Neural cell (in vitro differentiated cells): ENCODE data around the gene SAE1. TPM values are rescaled to one million over a fixed set of nuclear protein-coding genes. Genes with fewer than 3 reads are reported as not detected.

Source experiments
- H2AFZ ChIP-seq: fragments of 200-600, 300-800 bp; sonication (generic), shearing (Covaris generic); 2 replicates; pipeline ENCODE4 v1.6.0; 2014; ENCODE audit warnings: low read depth, mild to moderate bottlenecking, antibody characterized with exemption, low read length, moderate library complexity
- H3F3A ChIP-seq: fragments of 200-600 bp; shearing (Covaris generic); 2 replicates; pipeline ENCODE4 v1.6.1; 2016; ENCODE audit warnings: mild to moderate bottlenecking, moderate library complexity, mixed read lengths, antibody characterized with exemption, low read length; ENCODE audit not compliant: insufficient read depth, poor library complexity, severe bottlenecking
- H3K27ac ChIP-seq: fragments of 200-600, 300-800 bp; sonication (generic), shearing (Covaris generic); 2 replicates; pipeline ENCODE4 v1.5.1; 2014; ENCODE audit warnings: mild to moderate bottlenecking, low read length, moderate library complexity
- H3K27me3 ChIP-seq: fragments of 300-800, 200-600 bp; sonication (generic), shearing (Covaris generic); 2 replicates; pipeline ENCODE4 v1.6.0; 2014; ENCODE audit warnings: mild to moderate bottlenecking, low read depth, low read length, moderate library complexity; ENCODE audit not compliant: insufficient read depth
- H3K36me3 ChIP-seq: fragments of 300-800, 200-600 bp; sonication (generic), shearing (Covaris generic); 2 replicates; pipeline ENCODE4 v1.5.1; 2014; ENCODE audit warnings: mild to moderate bottlenecking, antibody characterized with exemption, low read length, moderate library complexity; ENCODE audit not compliant: insufficient read depth
- H3K4me2 ChIP-seq: fragments of 300-800, 200-600 bp; sonication (generic), shearing (Covaris generic); 2 replicates; pipeline ENCODE4 v1.6.0; 2014; ENCODE audit warnings: mild to moderate bottlenecking, low read length
- H3K4me3 ChIP-seq: fragments of 300-800, 200-600 bp; sonication (generic), shearing (Covaris generic); 2 replicates; pipeline ENCODE4 v1.5.1; 2014; ENCODE audit warnings: mild to moderate bottlenecking, low read length, moderate library complexity
- H3K79me2 ChIP-seq: fragments of 200-600 bp; shearing (Covaris generic); replicated peaks from 2 replicates; pipeline ENCODE4 v1.6.0; 2014; ENCODE audit warnings: mild to moderate bottlenecking, low read length, moderate library complexity; ENCODE audit not compliant: insufficient read depth
- H3K9ac ChIP-seq: fragments of 300-800, 200-600 bp; sonication (generic), shearing (Covaris generic); 2 replicates; pipeline ENCODE4 v1.6.1; 2016; ENCODE audit warnings: mild to moderate bottlenecking, low read length, mixed read lengths
- H3K9me2 ChIP-seq: fragments of 200-600 bp; shearing (Covaris generic); 2 replicates; pipeline ENCODE4 v1.6.1; 2016; ENCODE audit warnings: mild to moderate bottlenecking, low read length, mixed read lengths; ENCODE audit not compliant: insufficient read depth
- H3K9me3 ChIP-seq: fragments of 200-600, 300-800 bp; sonication (generic), shearing (Covaris generic); 2 replicates; pipeline ENCODE4 v1.6.1; 2016; ENCODE audit warnings: mild to moderate bottlenecking, mixed run types, low read length, moderate library complexity, mixed read lengths
- H4K20me1 ChIP-seq: fragments of 200-600 bp; shearing (Covaris generic); 2 replicates; pipeline ENCODE4 v1.6.1; 2016; ENCODE audit warnings: mild to moderate bottlenecking, mixed run types; ENCODE audit not compliant: insufficient read depth
- CTCF ChIP-seq: fragments of 450-650 bp; IDR thresholded peaks from 2 replicates; pipeline ENCODE4 v1.5.1; 2014; ENCODE audit warnings: antibody characterized with exemption, mild to moderate bottlenecking, moderate library complexity; ENCODE audit not compliant: poor library complexity, severe bottlenecking
- EP300 ChIP-seq: fragments of 450-650 bp; conservative IDR thresholded peaks from 2 replicates; pipeline ENCODE4 v1.6.1; 2014; ENCODE audit warnings: antibody characterized with exemption, mild to moderate bottlenecking, moderate library complexity; ENCODE audit not compliant: poor library complexity, severe bottlenecking
- EZH2 ChIP-seq: fragments of 200-600, 300-800 bp; shearing (Covaris generic), sonication (generic); IDR thresholded peaks from 2 replicates; pipeline ENCODE4 v1.6.1; 2014; ENCODE audit warnings: antibody characterized with exemption, low read length, borderline replicate concordance, mild to moderate bottlenecking; ENCODE audit not compliant: insufficient read depth, poor library complexity, severe bottlenecking
- MXI1 ChIP-seq: fragments of 450-650 bp; conservative IDR thresholded peaks from 2 replicates; pipeline ENCODE4 v1.6.1; 2014; ENCODE audit warnings: antibody characterized with exemption, mild to moderate bottlenecking; ENCODE audit not compliant: poor library complexity, severe bottlenecking
- POLR2AphosphoS5 ChIP-seq: IDR thresholded peaks from 2 replicates; pipeline ENCODE4 v1.6.1; 2012
- RAD21 ChIP-seq: fragments of 450-650 bp; conservative IDR thresholded peaks from 2 replicates; pipeline ENCODE4 v1.6.1; 2014; ENCODE audit warnings: antibody characterized with exemption, mild to moderate bottlenecking, moderate library complexity
- SMC3 ChIP-seq: fragments of 450-650 bp; conservative IDR thresholded peaks from 2 replicates; pipeline ENCODE4 v1.6.1; 2014; ENCODE audit warnings: antibody characterized with exemption, mild to moderate bottlenecking, moderate library complexity; ENCODE audit not compliant: poor library complexity
- TAF1 ChIP-seq: IDR thresholded peaks from 2 replicates; pipeline ENCODE4 v1.6.1; 2012; ENCODE audit warnings: low read depth
- polyA plus RNA-seq: library from polyadenylated mRNA; depleted of rRNA; stranded (reverse); fragments of >200 nt; gene quantifications from 2 replicates; pipeline ENCODE4 v1.2.3, GENCODE V29; 2014
- TF ChIP-seq, protein P1 (sequence below): IDR thresholded peaks from 2 replicates; pipeline ENCODE4 v1.6.1; 2012; ENCODE audit warnings: borderline replicate concordance

Gene SAE1
- polyA plus RNA-seq, 1 donor from 2014 or later, result 178 TPM

DNA sequence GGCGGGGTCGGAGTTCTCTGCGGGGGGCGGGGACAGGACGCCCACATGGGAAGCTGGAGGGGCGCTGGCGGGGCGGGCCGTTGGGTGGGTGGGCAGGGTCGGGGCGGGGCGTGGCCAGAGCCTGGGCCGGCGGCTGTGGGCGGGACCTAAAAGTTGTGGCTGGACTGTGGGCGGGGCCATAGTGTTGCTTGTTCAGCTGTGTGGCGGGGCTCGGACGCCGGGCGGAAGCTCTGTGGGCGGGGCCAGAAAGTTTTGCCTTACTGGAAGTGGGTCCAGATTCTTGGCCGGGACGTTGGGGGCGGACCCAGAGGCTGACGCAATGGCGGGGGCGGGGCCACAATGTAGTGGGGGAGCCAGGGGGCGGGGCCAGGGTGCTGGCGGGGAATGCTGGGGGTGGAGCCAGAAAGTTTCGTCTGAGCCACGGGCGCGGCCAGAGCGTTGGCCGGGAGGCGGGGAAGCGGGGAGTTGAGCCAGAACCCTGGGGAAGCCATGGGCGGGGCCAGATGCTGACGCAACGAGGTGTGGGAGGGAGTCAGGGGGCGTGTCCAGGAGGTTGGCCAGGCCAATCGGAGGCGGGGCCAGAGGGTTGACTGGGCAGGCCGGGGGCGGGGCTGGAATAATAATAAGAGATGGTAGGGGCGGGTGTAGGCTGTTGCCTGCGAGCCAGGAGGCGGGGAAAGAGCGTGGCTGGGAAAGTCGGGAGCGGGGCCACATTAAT is 126.2 kb downstream of the SAE1 start:
- Histone ChIP-seq H3K4me3 (peak overlapping the region; percentile 70), H3K4me2 (no peak overlapping the region), H3K9me2 (no peaks in the 10 kb centered on the region), H3K9ac (peak overlapping the region; percentile 81), H3K9me3 (no peaks in the 10 kb centered on the region), H3K36me3 (no peaks in the 10 kb centered on the region), H3F3A (no peaks in the 10 kb centered on the region), H3K27me3 (no peaks in the 10 kb centered on the region), H4K20me1 (no peaks in the 10 kb centered on the region), H3K79me2 (no peaks in the 10 kb centered on the region), H2AFZ (no peak overlapping the region), H3K27ac (peak overlapping the region; percentile 95)
- TF ChIP-seq CTCF, result no peak
- TF ChIP-seq EP300, result no peak
- TF ChIP-seq, protein P1, sequence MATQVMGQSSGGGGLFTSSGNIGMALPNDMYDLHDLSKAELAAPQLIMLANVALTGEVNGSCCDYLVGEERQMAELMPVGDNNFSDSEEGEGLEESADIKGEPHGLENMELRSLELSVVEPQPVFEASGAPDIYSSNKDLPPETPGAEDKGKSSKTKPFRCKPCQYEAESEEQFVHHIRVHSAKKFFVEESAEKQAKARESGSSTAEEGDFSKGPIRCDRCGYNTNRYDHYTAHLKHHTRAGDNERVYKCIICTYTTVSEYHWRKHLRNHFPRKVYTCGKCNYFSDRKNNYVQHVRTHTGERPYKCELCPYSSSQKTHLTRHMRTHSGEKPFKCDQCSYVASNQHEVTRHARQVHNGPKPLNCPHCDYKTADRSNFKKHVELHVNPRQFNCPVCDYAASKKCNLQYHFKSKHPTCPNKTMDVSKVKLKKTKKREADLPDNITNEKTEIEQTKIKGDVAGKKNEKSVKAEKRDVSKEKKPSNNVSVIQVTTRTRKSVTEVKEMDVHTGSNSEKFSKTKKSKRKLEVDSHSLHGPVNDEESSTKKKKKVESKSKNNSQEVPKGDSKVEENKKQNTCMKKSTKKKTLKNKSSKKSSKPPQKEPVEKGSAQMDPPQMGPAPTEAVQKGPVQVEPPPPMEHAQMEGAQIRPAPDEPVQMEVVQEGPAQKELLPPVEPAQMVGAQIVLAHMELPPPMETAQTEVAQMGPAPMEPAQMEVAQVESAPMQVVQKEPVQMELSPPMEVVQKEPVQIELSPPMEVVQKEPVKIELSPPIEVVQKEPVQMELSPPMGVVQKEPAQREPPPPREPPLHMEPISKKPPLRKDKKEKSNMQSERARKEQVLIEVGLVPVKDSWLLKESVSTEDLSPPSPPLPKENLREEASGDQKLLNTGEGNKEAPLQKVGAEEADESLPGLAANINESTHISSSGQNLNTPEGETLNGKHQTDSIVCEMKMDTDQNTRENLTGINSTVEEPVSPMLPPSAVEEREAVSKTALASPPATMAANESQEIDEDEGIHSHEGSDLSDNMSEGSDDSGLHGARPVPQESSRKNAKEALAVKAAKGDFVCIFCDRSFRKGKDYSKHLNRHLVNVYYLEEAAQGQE, result no peak
- no peak for TF ChIP-seq TAF1
- TF ChIP-seq RAD21, result no peak
- no peak for TF ChIP-seq MXI1
- TF ChIP-seq SMC3, result no peak
- TF ChIP-seq POLR2AphosphoS5, result no peak
- TF ChIP-seq EZH2, result no peak

GRCh38 chr19:47257411-47258169 is 127.0 kb downstream of the SAE1 start:
- peak overlapping the region; percentile 24 for H3K9ac ChIP-seq
- no peaks in the 10 kb centered on the region for H3K79me2 ChIP-seq
- H3K4me3 ChIP-seq, result peak overlapping the region; percentile 70
- H2AFZ ChIP-seq, result no peak overlapping the region
- TF ChIP-seq TAF1 (no peak), SMC3 (no peak), MXI1 (no peak), EZH2 (no peak), RAD21 (no peak), CTCF (no peak), EP300 (no peak)
- TF ChIP-seq, protein P1, result no peak
- H3K27me3 ChIP-seq, result no peaks in the 10 kb centered on the region
- H3K9me2 ChIP-seq, result no peaks in the 10 kb centered on the region
- H4K20me1 ChIP-seq, result no peaks in the 10 kb centered on the region
- H3K9me3 ChIP-seq, result no peaks in the 10 kb centered on the region
- no peak overlapping the region for H3K27ac ChIP-seq
- no peaks in the 10 kb centered on the region for H3F3A ChIP-seq
- H3K36me3 ChIP-seq, result no peaks in the 10 kb centered on the region
- H3K4me2 ChIP-seq, result peak overlapping the region; percentile 54
